H1 (cell line): ENCODE results near the gene SRCIN1. TPM values are rescaled to one million over a fixed set of nuclear protein-coding genes. Genes with fewer than 3 reads are reported as not detected.

Experiments
- CHD7 ChIP-seq: fragments of 300-600 bp; sonication (generic); IDR thresholded peaks from 2 replicates; pipeline ENCODE4 v1.7.1; 2012; ENCODE audit warnings: low read length, moderate library complexity, mild to moderate bottlenecking, inconsistent platforms; ENCODE audit not compliant: insufficient replicate concordance
- KDM4A ChIP-seq: IDR thresholded peaks from one replicate; pipeline ENCODE4 v1.7.1; 2012; ENCODE audit warnings: low read depth, mild to moderate bottlenecking, moderate library complexity, low read length, inconsistent platforms; ENCODE audit not compliant: severe bottlenecking
- MAFK ChIP-seq: IDR thresholded peaks from 2 replicates; pipeline ENCODE4 v1.6.1; 2012; ENCODE audit warnings: low read depth, mild to moderate bottlenecking, improper control_type of control experiment, low read length
- NANOG ChIP-seq: IDR thresholded peaks from 2 replicates; pipeline ENCODE4 v1.6.1; 2011; ENCODE audit warnings: low read length, low read depth, mild to moderate bottlenecking, inconsistent platforms; ENCODE audit not compliant: insufficient read depth, poor library complexity, severe bottlenecking
- RAD21 ChIP-seq, 2 experiments: IDR thresholded peaks in 1 of 2; conservative IDR thresholded peaks in 1 of 2; 2 replicates each; pipeline ENCODE4 v1.6.1; 2011; ENCODE audit warnings: low read depth in 2 of 2, low read length in 2 of 2, improper control_type of control experiment in 1 of 2, inconsistent platforms in 1 of 2, mild to moderate bottlenecking in 1 of 2, moderate library complexity in 1 of 2
- RBBP5 ChIP-seq: IDR thresholded peaks from 2 replicates; pipeline ENCODE4 v1.7.1; 2012; ENCODE audit warnings: low read depth, mild to moderate bottlenecking, inconsistent platforms, low read length, moderate library complexity, borderline replicate concordance
- SP2 ChIP-seq: IDR thresholded peaks from 2 replicates; pipeline ENCODE4 v1.6.1; 2012; ENCODE audit warnings: mild to moderate bottlenecking, low read length, inconsistent platforms
- TBP ChIP-seq: IDR thresholded peaks from 2 replicates; pipeline ENCODE4 v1.6.1; 2011; ENCODE audit warnings: low read depth, low read length, improper control_type of control experiment
- TEAD4 ChIP-seq: IDR thresholded peaks from 2 replicates; pipeline ENCODE4 v1.6.1; 2012; ENCODE audit warnings: low read depth, low read length, inconsistent platforms, mixed read lengths
- polyA plus RNA-seq, 7 experiments: library from polyadenylated mRNA; depleted of rRNA in 3 of 7; stranded (reverse) in 5 of 7; unstranded in 2 of 7; fragments of >200 nt in 5 of 7; fragments of 200-250 nt in 2 of 7; gene quantifications; 1 replicate in 5 of 7; 2 replicates in 1 of 7; 4 replicates in 1 of 7; pipeline versions ENCODE4 v1.2.1 to v1.2.3, GENCODE V29; 2011 to 2013; ENCODE audit warnings: missing spikeins in 2 of 7, mixed read lengths in 2 of 7
- total RNA-seq: library from RNA; stranded (reverse); fragmentation: NEBNext Ultra II Directional; extraction: Animal tissue kit (Norgen Biotek cat#: 25700); gene quantifications from 2 replicates; pipeline ENCODE4 v1.2.1, GENCODE V29; 2021

The SRCIN1 gene
- total and polyA plus RNA-seq, 2 of the 8 experiments (the other 6 are each of a cell fraction or from before 2014, with no cell fraction given) = 2.8 to 3.8 TPM

- TF ChIP-seq CHD7 = no peak
- TF ChIP-seq KDM4A = no peak
- TF ChIP-seq TEAD4 = no peak
- no peak for TF ChIP-seq SP2
- TF ChIP-seq TBP = no peak
- no peak for TF ChIP-seq MAFK
- no peak for TF ChIP-seq RAD21 (IDR thresholded peaks at IDR 0.05 in 1 of 2, conservative IDR thresholded peaks at IDR 0.05 in 1 of 2; ENCODE audit: low read depth in 2 of 2, low read length in 2 of 2)
- TF ChIP-seq RBBP5 = no peak
- TF ChIP-seq NANOG = no peak
Measured at GRCh38 chr17:38485146-38485468, 120.6 kb downstream of the SRCIN1 start (continued).
